HEK293T (cell line): ENCODE measurements around the gene TBC1D16.

Source experiments
- CTCF ChIA-PET: fragments of 350-600 bp; formaldehyde crosslinking; extraction: SDS; loops from one replicate; lab custom pipeline; 2021; ENCODE audit warnings: antibody characterized with exemption, inconsistent platforms; lab: Yijun Ruan, JAX
- POLR2A ChIA-PET: fragments of 350-600 bp; formaldehyde crosslinking; extraction: SDS; loops from one replicate; lab custom pipeline; 2020; ENCODE audit warnings: antibody characterized with exemption, inconsistent platforms; lab: Yijun Ruan, JAX
- DNase-seq: peaks from one replicate; pipeline ENCODE4 v3.0.0; 2012; ENCODE audit warnings: mixed read lengths; ENCODE audit errors: extremely low spot score
- ARNT ChIP-seq: fragments of 450-650 bp; IDR thresholded peaks from 2 replicates; pipeline ENCODE4 v1.6.1; 2017; ENCODE audit warnings: mild to moderate bottlenecking
- BHLHE40 ChIP-seq: fragments of 450-650 bp; IDR thresholded peaks from 2 replicates; pipeline ENCODE4 v1.6.1; 2016; ENCODE audit warnings: mild to moderate bottlenecking, moderate library complexity, borderline replicate concordance
- CTBP1 ChIP-seq: fragments of 450-650 bp; IDR thresholded peaks from 2 replicates; pipeline ENCODE4 v1.6.1; 2016; ENCODE audit warnings: borderline replicate concordance
- ELF4 ChIP-seq: fragments of 450-650 bp; IDR thresholded peaks from 2 replicates; pipeline ENCODE4 v1.6.1; 2017; ENCODE audit warnings: antibody characterized with exemption
- FOXA1 ChIP-seq: fragments of 450-650 bp; IDR thresholded peaks from 2 replicates; pipeline ENCODE4 v1.6.1; 2016; ENCODE audit warnings: mild to moderate bottlenecking
- FOXK2 ChIP-seq: fragments of 450-650 bp; IDR thresholded peaks from 2 replicates; pipeline ENCODE4 v1.6.1; 2016; ENCODE audit warnings: mild to moderate bottlenecking
- FOXM1 ChIP-seq: fragments of 450-650 bp; IDR thresholded peaks from 2 replicates; pipeline ENCODE4 v1.6.1; 2017; ENCODE audit warnings: mild to moderate bottlenecking, borderline replicate concordance
- HDGF ChIP-seq: fragments of 450-650 bp; IDR thresholded peaks from 2 replicates; pipeline ENCODE4 v1.6.1; 2017; ENCODE audit warnings: antibody characterized with exemption, borderline replicate concordance
- L3MBTL2 ChIP-seq: fragments of 450-650 bp; conservative IDR thresholded peaks from 2 replicates; pipeline ENCODE4 v1.6.1; 2016; ENCODE audit warnings: mild to moderate bottlenecking
- LEF1 ChIP-seq: fragments of 450-650 bp; IDR thresholded peaks from 2 replicates; pipeline ENCODE4 v1.6.1; 2017; ENCODE audit warnings: mild to moderate bottlenecking, borderline replicate concordance
- NFRKB ChIP-seq: fragments of 450-650 bp; IDR thresholded peaks from 2 replicates; pipeline ENCODE4 v1.6.1; 2016; ENCODE audit warnings: mild to moderate bottlenecking, moderate library complexity
- PKNOX1 ChIP-seq: fragments of 450-650 bp; IDR thresholded peaks from 2 replicates; pipeline ENCODE4 v1.6.1; 2016
- SP1 ChIP-seq: fragments of 450-650 bp; IDR thresholded peaks from 2 replicates; pipeline ENCODE4 v1.6.1; 2017
- SUZ12 ChIP-seq: fragments of 450-650 bp; IDR thresholded peaks from 2 replicates; pipeline ENCODE4 v1.6.1; 2016; ENCODE audit warnings: mild to moderate bottlenecking
- TARDBP ChIP-seq: fragments of 450-650 bp; IDR thresholded peaks from 2 replicates; pipeline ENCODE4 v1.6.1; 2016
- ZNF384 ChIP-seq: fragments of 450-650 bp; IDR thresholded peaks from 2 replicates; pipeline ENCODE4 v1.6.1; 2016

TBC1D16 gene

GRCh38 chr17:80012765-80013741 lies 22.6 kb downstream of the TBC1D16 start:
- ChIA-PET CTCF (no interaction called here), POLR2A (no interaction called here)
- no peak for DNase-seq
- TF ChIP-seq FOXK2 (no peak), SUZ12 (no peak), SP1 (no peak), ARNT (no peak), FOXA1 (no peak), TARDBP (no peak), LEF1 (no peak), L3MBTL2 (no peak), HDGF (no peak), PKNOX1 (no peak)

DNA sequence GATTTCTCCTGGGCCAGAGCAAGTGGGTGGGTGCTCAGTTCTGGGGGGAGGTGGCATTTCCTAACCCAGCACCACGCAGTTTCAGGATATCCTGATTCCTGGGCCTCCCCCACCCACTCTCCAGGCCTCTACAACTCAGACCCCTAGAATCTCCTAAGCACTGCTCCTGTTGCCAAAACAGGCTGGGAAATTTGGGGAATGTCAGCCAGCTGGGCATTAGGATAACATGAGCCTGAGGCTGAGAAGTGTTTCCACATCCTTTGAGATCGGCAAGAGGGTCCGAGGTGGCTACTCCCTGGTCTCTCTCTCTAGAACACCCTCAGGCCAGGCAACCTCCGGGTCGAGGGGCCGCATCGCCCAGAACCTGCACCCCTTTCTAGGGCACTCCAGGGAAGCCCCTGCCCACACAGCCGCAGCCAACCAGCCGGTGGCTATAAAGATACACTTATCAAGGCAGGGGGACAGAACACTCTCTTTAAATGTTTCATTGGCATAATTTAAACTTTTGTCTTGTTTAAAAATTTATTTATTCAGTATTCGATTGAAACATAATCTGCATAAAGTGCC lies 23.6 kb downstream of the TBC1D16 start:
- no peak for TF ChIP-seq ZNF384
- TF ChIP-seq SUZ12: no peak
- TF ChIP-seq FOXM1: no peak
- no peak for TF ChIP-seq TARDBP
- no peak for TF ChIP-seq HDGF
- TF ChIP-seq CTBP1: no peak
- TF ChIP-seq FOXK2: no peak
- no peak for TF ChIP-seq FOXA1
- TF ChIP-seq LEF1: no peak
- TF ChIP-seq NFRKB: no peak
- ChIA-PET POLR2A (no interaction called here), CTCF (no interaction called here)
- no peak for DNase-seq

DNA sequence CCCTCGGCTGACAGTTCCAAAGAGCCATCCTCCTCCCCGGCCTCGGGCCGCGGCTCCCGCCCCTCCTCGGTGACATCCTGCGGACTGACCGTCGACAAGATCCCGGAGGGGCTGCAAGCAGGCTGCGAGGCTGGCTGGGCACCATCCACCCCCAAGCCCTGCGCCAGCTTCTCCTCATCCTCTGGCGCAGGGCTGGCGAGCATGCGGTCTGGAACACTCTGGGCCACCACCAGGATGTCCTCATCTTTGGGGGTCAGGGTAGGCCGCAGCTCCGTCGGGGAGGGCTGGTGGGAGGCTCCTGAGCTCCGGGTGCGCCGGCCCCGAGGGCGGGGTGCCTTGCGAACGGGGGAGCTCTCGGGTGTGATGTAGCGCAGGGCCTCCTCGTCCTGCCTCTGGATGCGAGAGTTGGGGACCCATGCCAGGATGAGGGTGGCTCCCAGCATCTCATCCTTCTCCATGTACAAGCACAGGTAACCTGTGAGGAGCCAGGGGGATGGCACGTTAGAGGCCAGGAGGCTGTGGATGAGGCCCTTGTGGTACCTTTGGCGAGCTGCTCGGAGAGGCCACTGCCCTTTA lies 25.3 kb downstream of the TBC1D16 start:
- no peak for DNase-seq
- POLR2A ChIA-PET: interaction anchor here (1.4 to 1.5 kb wide), 2 partner anchors 17 to 91 kb away, joined by 5 to 6 read pairs; partner anchors contain the start of gene GAA
- TF ChIP-seq SUZ12 (no peak), FOXM1 (no peak), FOXA1 (no peak), ARNT (no peak), BHLHE40 (no peak), PKNOX1 (no peak), FOXK2 (no peak), SP1 (no peak), HDGF (no peak), ELF4 (no peak), ZNF384 (no peak), NFRKB (no peak)
- CTCF ChIA-PET: interaction anchor here (0.6 kb wide), 1 partner anchor 58 kb away, joined by 3 read pairs; no protein-coding TSS in a partner anchor

DNA sequence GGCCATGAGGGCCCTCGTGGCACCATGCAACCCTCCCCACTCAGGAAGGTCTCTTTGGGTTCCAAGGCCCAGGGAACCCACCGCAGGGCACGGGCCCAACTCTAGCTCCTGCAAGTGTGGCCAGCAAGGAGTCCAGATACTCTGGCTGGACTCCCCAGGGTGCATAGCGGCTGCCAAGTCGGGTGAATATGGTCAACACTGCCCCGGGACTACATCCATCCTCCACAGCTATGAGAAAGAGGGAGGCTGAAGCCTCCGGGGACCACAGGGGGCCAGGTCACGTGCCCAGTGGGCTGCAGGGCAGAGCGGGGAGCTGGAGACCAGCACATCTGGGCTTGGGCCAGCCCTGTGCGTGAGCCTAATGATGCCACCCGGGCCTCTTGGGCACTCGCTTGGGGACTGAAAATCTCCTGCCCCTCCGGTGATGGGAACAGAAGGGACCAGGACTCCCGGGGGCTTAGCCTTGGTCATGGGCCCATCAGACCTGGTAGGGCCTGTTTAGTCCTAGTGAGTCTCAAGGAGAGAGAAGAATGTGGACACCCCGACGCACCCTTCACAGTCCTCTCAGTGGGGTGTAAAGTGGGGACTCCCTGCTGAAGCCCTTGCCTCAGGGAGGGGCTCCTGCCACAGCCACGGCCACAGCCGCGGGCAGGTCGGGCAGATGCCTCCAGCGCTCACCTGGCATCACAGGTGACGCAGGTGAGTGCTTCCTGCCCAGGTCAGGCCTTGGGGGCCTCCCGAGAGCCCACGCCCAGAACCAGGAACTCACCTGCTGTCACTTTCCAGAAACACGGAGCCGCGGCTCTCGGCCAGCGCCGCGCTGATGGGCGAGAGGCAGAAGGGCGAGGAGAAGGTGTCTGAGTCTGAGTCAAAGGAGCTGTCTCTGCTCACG lies 26.0 kb downstream of the TBC1D16 start:
- DNase-seq: no peak
- TF ChIP-seq NFRKB (no peak), ZNF384 (no peak), SUZ12 (no peak), FOXA1 (no peak), PKNOX1 (no peak), CTBP1 (no peak), HDGF (no peak), L3MBTL2 (no peak), FOXM1 (no peak), SP1 (no peak), BHLHE40 (no peak), FOXK2 (no peak), ELF4 (no peak), TARDBP (no peak)
- CTCF ChIA-PET: interaction anchor here (1.1 to 1.8 kb wide), 3 partner anchors 8 to 92 kb away, joined by 3 to 19 read pairs (median 12); partner anchors contain the start of gene GAA
- POLR2A ChIA-PET: interaction anchor here (1.4 to 3.8 kb wide), 3 partner anchors 16 to 92 kb away, joined by 5 to 35 read pairs (median 6); partner anchors contain the start of gene GAA
